ENCODE results near the gene ZCCHC8.

ZCCHC8 gene

DNA sequence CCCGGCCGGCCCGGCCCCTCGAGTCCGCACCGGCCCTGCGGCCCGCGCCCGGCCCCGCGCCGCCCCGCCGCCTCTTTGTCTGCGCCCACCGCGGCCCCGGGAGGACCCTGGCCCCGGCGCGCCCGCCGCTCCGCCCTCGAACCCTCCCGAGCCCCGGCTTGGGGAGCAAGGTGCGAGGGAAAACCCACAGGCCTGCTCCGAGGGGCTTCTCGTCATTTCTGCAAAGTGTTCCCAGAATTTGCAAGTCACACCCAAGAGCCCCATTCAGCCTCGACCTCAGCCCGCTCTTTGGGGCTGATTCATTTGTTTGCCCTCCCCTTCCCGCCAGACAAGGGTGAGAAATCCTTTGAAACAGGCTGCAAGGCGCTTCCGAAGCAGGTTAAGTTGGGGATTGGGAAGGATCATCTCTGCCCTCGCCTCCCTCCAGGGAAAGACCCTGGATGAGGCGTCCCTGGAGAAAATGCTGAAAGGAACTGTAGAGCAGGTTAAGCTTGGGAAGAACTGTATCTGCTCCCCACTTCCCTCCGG is 77.9 kb downstream of the ZCCHC8 start:
- DNase-seq, result peak; percentile 37

DNA sequence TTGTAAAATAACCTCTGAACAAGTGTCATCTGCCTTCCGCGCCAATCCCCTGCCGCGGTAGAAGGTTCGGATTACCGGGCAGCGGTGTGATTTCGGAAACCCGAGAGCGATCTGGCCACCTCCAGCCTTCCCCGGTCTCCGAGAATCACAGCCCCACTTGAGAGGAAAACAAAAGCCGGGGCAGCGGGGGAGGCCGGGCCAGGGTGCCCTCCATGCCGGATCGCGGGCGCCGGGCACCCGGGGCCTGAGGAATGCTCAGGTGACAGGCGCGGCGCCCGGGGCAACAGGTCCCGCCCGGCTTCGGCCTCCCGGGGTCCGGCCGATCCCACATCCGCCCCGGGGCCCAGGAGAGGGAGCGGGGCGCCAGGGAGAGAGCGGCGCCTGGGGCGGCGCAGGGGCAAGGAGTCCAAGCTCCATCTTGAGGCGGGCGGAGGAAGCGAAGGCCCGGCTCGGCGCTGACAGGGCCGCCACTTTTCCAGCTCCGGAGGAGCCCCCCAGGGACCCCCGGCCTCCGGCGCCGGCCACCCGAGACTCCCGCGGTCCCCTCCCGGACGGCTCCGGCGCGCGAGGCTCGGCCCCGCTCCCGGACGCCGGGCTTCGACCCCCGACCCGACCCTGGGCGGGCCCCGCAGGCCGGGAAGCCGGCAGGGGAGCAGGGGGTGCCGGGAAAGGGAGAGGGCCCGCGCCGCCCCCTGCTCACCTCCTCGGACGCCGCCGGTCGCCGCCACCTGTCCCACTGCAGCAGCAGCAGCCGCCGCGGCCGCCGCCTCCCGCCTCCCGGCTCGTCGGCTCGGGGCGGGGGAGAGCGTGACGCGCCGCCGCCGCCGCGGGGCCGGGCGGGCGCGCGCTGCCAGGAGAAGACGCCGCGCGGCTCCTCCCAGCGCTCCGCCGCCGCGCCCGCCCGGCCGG is 78.7 kb downstream of the ZCCHC8 start, which contains the start of gene CLIP1:
Gene CLIP1, minus strand, starts transcription at position 849 of the 909 bp plus-strand sequence. CDS start 42,217 bp downstream, outside the sequence.
- peak; percentile 73 for DNase-seq

Measured in CD4-positive, alpha-beta T cell treated with Interleukin-10 for 1 hour (primary cell).